HG03457 (cell line): ENCODE measurements around the gene UNC5B.

Source experiments
- ATAC-seq: cut with Tn5 transposase; IDR thresholded peaks from one replicate; pipeline ENCODE4 v1.9.1; 2021; ENCODE audit warnings: moderate number of reproducible peaks; ENCODE audit not compliant: unreplicated experiment

The UNC5B gene

DNA sequence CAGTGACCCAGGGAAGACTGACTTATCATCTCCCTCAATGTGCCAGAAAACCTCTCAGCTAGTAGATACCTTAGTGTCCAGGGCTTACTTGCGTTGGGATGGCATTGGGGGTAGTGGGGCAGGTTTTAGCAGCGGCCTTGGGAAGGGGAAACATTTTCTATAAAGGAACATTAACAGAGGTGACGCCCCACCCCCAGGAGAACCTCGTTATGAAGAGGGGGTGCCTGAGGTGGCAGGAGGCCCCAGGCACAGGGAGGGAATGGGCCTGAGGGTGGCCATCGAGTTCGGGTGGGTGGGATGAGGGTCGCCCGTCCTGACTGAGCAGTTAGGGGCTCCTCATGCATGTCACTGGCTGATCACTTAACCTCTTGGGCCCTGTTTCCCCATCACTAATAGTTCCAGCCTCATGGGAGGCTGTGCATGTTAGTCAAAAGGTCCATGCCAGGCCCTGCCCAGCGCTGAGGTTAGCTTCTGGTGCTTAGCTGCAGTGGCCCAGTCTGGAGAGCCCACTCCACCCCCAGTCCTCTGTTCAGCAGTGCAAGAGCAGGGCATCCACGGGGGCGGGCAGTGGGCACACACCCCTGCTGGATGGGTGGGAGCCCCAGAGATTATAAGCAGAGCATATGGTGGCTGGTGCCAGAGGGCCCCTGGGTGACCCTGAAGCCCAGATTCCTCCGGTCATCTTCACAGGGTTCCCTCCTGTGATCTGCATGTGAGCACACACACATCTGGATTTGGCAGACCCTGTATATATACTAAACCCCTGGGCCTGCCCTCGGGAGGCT lies 27.0 kb downstream of the UNC5B start:
- ATAC-seq: no peak

DNA sequence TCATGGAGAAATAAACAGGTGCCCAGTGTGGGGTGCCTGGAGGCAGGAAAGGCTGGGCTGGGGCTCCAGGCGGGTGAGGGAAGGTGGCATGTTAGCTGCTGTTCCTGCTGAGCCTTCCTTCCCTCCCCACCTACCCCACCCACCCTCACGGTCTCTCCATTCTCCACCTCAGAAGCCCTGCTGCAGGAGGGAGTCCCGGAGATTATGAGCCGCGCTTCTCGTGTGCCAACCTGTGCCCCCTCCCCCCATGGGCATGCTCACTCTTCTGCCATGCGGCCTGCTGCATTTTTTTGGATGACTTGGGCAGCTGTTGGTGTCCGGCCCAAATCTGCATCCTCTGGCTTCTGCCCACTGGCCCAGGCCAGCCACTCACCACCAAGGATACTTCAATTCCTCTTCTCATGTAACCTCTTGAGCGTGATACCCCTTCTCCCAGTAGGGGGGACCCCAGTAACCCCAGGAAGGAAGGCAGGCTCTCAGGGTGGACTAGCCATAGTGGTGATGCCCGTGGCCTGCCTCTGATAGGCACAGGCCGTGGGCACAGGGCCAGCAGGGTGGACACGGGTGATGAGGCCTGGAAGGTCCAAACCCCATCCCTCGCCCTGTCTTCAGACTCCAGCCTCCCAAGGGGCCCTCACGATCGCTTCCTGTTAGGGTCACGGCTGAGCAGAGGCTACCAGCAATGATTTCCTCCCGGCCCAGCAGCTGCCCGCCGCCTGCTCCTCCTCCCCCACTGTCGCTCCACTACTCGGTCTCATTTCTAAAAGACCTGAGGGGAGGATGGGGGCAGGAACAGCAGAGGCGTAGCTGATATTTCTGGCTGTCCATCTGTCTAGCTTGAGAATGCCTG lies 27.8 kb downstream of the UNC5B start:
- no peak for ATAC-seq

DNA sequence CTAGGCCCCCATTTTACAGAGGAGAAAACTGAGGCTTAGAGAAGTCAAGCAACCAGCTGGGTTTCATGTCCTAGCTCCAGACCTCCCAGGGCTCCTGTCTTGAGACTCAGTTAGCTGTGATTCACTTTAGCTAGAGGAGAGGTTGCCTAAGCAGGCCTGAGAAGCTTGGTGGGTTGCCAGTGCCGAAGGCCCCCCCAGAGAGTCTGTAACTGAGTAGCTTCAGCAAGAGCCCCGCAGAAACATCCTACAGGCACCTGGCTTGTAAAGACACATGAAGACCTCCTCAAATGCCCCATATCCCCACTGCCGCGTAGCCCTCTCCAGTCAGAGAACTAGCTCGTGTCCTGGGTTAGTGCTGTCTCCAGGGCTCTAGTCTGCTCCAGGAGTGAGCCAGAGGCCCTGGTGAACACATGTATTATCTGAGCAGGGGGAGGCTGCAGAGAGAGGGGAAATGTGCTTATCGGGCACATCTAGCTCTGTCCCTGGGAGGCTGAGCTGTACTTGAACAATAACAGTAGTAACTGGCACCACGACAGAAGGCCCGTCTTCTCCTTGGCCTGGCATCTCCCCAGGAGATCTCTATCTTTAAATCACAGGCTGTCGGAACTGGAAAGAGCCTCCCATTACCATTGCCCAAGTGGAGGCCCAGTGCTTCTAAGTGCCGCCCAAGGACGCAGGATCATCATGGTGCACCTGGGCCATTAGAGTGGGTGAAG lies 28.9 kb downstream of the UNC5B start:
- ATAC-seq: no peak

DNA sequence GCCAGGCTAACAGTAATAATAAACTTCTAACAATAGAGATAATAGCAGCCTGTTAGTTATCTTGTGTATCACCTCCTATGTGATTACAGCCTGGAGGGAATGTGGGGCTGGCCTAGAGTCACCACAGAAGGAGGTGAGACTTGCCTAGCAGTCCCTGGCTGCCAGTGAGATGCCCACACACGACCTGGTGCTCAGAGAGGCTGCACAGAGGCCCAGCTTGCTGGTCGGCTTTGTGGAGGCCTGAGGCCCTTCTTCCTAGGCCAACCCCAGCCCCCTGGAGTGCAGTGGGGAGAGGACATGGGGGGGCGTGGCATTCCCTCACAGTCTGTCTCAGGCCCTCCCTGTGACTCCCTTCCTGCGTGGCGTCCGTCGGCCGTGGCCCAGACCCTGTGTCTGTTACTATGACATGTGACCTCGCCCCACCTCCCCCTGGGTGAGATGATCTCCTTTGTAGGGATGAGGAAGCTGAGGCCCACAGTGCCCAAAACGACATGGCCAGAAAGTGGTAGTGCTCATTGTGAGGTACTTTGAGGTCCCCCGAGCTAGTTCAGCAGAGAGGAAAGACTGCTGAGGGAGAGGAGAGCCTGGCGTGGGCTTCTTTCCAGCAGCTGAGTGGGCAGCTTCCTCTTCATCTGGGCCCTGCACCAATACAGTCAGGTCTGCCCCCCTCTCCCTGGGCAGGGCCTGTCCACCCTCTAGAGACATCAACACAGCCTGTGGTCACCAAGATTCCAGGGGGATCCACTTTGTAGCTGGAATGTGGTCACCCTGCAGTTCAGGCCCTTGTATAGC lies 29.7 kb downstream of the UNC5B start:
- no peak for ATAC-seq

DNA sequence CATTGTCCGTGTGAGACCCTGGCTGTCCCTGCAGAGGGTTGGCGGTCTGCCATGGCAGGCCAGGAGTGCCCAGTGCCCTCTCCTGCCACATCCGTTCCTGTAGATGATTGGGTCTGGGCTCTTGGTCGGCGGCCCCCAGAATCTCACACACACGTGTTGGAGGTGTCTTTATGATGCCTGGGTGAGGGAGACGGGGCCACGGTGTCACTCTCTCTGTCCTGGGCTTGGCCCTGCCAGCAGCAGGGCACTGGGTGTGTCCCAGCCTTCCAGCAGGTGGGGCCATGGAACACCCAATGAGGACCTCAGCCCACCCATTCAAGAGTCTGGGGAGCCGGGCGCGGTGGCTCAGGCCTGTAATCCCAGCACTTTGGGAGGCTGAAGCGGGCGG lies 30.2 kb downstream of the UNC5B start:
- ATAC-seq: no peak

DNA sequence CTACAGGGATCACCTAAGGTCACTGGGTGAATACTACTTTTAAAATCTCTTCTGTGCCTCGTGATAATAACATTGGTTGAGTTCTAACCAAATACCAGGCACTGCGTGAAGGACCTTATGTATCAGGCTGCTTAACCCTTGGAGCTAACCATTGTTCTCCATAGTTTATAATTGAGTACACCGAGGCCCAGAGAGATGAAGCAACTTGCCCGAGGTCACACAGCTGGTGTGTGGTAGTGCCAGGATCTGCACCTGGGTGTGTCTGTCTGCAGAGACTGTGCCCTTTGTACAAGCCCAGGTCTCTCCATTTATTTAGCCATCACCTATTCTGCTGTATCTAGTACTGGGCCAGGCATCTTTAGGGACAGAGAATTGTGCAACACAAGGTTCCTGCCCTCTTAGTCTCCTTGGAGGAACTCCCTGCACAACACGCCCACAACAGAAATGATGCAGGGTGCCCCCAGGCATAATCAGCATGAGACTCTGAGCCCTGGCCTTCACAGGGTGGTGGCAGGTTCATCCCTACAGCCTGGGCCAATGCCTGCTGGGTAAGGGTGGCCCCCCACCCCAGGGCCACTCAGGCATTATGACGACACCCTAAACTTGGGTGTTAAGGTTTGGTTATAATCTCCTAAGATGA lies 31.5 kb downstream of the UNC5B start:
- no peak for ATAC-seq

DNA sequence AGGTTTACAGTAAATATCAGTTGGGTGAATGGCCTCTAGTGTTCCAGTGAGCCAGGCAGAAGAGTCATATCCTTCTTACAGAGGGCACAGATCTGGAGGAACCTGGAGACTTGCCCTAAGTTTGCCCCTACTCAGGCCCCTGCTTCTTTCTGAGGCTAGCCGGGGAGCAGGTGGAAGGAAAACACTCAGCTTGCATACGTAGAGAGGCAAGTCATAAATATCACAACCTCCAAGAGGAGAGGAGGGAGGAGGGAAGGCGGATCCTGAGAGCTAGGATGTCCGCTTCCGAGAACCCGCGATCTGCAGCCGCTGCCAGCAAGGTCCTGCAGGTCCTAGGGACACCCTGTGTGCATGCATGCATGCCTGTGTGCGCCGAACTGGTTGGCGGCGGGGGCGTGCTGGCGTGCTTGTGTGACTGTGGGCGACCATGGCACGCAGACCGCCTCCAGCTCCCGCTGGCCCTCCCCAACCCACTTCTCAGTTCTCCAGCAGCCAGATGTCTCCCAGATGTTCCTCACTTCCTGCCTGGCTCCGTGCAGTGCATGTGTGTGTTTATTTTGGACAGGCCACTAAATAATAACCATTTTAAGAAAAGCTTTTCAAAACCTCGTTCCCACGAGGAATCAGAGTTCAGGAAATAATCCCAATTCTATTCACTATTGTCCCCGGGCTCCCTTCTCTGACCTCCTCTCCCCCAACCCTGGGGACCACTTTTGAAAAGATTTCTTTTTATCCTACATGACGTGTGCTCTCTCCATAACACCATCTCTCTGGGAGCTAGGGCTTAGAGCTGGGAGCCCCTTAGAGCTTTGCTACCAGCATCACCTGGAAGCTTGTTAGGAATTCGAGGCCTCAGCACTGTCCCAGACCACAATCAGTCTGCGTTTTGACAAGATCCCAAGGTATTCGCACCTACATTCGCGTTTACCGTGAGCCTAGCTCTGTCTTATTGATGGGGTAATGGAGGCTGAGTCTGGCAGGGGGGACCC lies 32.4 kb downstream of the UNC5B start:
- ATAC-seq: no peak

DNA sequence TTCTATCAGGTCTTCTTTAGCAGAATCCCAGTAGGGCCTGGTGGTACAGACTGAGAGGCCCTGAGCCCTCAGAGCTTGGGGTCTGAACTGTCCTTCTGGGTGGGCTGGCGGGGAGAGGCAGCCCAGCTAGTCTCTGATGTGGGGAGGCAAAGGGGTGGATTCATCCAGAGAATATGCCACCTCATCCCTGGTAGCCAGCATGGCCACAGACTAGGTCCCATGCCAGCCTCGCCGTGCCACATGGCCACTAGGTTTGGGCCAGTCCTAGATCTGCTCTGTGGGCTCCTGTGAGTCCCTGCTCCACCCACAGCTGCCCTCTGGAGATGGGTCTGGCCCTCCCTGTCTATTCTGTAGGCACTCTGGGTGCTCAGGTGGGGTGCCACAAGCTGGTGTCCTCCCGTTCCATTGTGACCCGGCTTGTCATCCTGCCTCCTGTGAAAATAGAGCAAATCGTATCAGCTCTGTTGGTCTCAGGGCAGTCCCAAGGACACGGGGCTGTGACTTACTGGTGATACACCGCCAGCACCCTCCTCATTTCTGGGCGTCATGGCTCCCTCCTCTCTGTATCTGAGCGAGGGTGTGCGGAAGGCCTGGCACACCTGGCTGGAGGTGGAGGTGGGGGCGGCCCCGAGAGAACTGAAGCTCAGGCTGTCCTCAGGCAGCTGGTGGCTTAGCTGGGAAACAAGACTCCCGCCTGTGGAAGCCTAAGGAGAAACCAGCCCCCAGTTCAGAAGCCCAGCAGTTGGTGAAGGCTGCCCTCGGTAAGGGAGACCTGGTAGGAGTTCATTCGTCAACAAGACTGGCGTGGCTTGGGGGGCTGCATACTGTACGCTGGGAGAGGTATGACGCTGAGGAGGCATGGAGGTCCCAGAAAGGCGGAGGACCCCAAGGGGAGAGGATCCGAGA lies 33.3 kb downstream of the UNC5B start:
- no peak for ATAC-seq

DNA sequence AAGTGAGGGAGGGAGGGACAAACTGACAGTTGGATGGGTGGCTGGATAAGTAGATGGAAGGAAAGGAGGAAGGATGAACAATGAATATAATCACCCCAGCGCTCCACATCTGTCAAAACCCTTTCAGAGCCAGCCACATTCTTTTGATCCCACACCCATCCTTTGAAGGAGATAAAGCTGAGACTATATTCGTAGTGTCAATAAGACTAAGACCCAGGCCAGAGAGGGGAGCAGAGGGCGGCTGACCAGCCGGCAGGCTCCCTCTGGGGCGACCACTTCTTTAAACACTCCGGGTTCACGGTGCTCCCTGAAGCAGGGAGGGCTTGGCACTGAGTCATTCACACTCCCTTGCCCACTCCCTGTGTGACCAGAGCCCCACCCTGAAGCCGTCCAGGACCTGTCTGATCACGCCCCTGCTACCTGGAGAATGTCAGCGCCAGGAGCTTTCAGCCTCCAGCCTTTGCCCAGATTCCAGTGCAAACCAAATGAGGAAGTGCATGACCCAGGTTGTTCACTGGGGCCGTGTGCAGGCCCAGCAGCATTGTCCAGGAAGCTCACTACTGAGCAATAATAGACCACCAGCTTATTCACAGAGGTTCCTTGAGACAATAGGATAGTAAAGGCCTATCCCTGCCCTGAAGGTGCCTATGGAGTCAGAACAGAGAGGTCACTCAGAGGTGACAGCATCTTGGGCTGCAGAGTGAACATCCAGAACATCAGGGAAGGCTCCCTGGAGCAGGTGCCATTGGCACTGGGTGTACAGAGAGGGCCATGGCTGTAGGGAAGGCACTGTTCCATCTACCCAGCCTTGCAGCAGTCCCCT lies 34.4 kb downstream of the UNC5B start:
- ATAC-seq: no peak

DNA sequence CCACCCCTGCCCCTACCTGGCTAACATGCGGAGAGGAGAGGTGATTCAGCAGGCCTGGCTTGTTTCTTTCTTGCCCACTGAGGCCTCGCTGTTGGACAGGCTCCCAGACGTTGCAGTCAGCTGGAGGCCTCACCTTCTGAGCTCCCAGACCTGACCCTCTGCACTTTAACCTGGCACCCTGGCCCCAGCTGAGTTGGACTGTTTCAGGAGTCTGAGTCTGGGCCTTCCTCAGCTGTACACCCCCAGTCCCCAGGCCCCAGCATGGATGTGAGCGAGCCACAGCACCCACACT lies 35.0 kb downstream of the UNC5B start:
- ATAC-seq: no peak

DNA sequence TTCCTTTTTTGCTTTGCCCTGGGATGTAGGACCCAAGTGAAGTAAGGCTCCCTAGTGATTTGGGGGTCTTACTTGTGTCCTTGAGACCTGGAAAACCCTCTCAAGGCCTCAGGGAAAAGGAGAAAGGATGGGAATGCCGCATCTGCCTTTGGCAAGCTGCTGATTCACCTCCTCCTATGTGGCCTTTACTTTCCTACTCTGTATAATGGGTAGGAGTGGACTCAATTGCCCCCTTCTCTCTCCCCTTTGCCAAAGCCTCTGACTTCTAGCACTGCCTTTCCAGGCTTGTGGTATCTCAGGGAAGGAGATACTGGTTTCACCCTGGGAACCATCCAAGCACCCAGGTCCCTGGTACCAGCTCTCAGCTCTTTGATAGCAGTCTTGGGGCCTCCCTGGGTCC lies 35.4 kb downstream of the UNC5B start:
- ATAC-seq: no peak

DNA sequence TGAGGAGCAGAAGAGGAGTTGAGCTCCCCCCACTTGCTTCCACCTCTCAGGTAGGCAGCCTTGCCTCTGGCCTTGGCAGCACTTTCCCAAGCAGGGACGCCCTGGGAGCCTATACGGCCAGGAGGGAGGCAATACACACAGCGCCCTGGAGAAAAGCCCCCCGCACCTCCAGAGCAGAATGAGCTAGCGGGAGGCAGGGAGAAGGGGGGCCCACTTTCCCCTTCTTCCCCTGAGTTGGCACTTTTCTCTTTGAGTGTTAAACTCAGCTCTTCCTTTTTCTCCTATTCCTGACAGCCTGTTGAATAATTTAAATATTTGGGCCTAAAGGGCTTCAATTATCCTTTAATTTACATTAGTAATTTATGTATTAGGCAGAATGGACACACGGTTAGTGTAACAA lies 35.8 kb downstream of the UNC5B start:
- ATAC-seq: no peak

DNA sequence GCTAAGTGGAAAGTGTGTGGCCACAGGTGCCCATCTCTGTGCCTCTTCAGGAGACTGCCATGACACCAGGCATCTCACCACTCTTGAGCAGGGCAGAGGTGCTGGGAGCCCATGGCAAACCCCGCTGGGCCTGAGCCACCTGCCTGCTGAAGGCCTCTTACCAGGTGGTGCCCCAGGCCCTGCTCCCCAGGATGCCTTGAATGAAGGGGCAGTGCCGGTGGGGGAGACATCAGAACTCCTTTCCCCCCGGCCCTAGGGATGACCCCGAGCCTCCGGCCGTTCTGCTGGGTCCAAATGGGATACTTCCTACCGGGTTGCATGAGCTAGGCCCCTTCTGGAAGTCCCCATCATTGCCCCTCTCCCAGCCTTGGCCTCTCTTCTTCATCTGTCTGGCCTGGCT lies 37.6 kb downstream of the UNC5B start:
- no peak for ATAC-seq

DNA sequence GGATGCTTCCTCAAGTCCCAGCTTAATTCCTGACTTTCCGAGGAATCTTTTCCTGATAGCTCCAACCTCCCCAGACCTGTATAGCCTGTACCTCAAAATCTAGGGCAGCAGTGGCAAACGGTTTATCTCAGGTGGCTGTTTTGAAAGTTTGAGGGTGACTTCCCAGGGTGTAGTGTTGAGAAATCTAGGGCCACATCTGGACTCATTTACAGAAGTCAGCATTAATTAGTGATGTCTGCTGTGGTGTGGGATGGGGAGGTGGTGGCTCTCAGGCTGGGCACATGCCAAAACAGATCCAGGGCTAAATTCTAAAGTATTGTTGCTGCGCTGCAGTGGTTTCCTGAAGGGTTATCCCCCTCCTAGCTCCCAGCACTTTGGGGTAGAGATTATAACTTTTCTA lies 38.0 kb downstream of the UNC5B start:
- ATAC-seq: no peak

DNA sequence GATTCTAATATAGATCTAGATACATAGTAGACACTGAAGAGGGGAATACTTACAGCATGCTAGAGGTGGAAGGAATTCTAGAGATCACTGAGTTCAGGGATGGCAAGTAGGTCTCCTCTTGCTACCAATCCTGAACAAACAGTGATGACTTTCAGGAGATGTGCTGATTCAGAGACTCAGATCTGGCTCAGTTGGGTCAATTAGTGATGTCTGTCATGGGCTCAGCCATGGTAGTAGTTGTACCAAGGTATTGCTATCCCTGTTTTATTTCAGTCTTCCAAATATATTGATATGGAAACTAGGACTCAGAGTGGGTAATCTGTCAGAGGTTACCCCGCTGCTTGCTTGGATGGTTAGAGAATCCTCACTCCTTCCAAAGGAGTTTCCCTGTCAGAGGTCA lies 38.5 kb downstream of the UNC5B start:
- ATAC-seq: no peak

DNA sequence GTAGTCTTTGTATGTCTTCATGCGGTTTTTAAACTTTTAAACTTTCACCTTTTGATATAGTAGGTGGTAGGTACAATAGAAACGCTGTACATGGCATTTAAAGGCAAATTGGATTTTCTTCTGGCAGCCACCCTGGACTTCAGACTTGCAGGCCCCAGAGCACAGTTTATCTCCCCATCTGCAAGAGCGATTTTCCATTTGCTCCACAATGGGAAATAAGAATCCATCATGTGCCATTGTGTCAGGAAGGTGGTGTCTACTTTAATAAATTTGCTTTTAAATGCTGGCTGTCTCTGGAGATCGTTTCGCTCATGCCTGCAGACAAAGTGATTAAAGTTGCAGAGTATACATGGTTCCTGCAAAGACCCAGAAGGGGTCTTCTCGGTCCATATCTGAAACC lies 38.9 kb downstream of the UNC5B start:
- ATAC-seq: no peak

DNA sequence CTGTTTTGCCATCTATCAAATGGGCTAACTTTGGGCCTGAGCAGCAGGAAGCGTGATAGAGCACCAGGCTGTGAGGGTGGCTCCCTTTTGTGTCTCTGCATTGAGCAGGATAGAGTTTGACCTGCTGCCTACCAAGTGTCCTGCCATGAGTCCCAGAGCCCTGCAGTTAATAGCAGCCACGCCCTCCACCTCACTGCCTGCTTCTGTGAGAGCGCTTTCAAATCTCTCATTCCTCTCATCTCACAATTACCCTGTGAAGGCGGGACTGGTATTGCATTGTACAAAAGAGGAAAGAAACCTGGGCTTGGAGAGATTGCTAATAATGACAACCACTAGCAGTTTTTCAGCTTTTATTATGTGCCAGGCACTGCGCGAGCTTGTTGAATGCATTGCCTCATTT lies 39.9 kb downstream of the UNC5B start:
- ATAC-seq: no peak
